ENCODE measurements around the gene TGM1.
"Not testable (repeated sequence)": the region's sequence is repeated elsewhere in the genome, so short reads cannot be mapped to it uniquely, and the experiment has no call there.

The TGM1 gene

GRCh38 chr14:24232645-24233537, 30.1 kb downstream of the TGM1 start, which contains the start of gene GMPR2:
GMPR2 (plus strand) TSS chr14:24232929; CDS start chr14:24233254, 325 bp downstream.
- ChIA-PET POLR2A (interaction anchor here (0.6 to 2.3 kb wide), 4 partner anchors 9 to 86 kb away, joined by 3 to 13 read pairs (median 4); partner anchors contain the start of genes CHMP4A, PSME2, RNF31 and TINF2), CTCF (interaction anchor here (0.6 kb wide), 1 partner anchor 14 kb away, joined by 3 read pairs; no protein-coding TSS in a partner anchor)
- no peak for DNase-seq (ENCODE audit: extremely low spot score)
- TF ChIP-seq ELF4 (IDR thresholded peaks at IDR 0.05), result peak; percentile 15; the same call in 1 of the 2 replicates
- peak; percentile 79 for TF ChIP-seq L3MBTL2 (conservative IDR thresholded peaks at IDR 0.05)
- TF ChIP-seq TARDBP (IDR thresholded peaks at IDR 0.05), result no peak

- CTCF ChIA-PET, result no interaction called here
- peak; percentile 89 for DNase-seq (ENCODE audit: extremely low spot score)
- TF ChIP-seq ZNF384 (IDR thresholded peaks at IDR 0.05), result no peak
- TF ChIP-seq SUZ12 (IDR thresholded peaks at IDR 0.05), result peak; percentile 75
- TF ChIP-seq ARNT (IDR thresholded peaks at IDR 0.05), result no peak
- no peak for TF ChIP-seq TARDBP (IDR thresholded peaks at IDR 0.05)
- TF ChIP-seq LEF1 (IDR thresholded peaks at IDR 0.05; ENCODE audit: borderline replicate concordance), result no peak
- TF ChIP-seq SP1 (IDR thresholded peaks at IDR 0.05), result no peak
- no peak for TF ChIP-seq PKNOX1 (IDR thresholded peaks at IDR 0.05)
- TF ChIP-seq FOXM1 (IDR thresholded peaks at IDR 0.05; ENCODE audit: borderline replicate concordance), result no peak
- TF ChIP-seq ELF4 (IDR thresholded peaks at IDR 0.05), result peak; percentile 69; the same call in 1 of the 2 replicates
- TF ChIP-seq FOXK2 (IDR thresholded peaks at IDR 0.05), result no peak
- POLR2A ChIA-PET, result interaction anchor here (0.6 to 2.3 kb wide), 4 partner anchors 10 to 85 kb away, joined by 3 to 13 read pairs (median 4); partner anchors contain the start of genes CHMP4A, PSME2, RNF31 and TINF2
Measured at GRCh38 chr14:24232121-24232644, 30.8 kb downstream of the TGM1 start, which contains the start of gene NEDD8. NEDD8 (minus strand) TSS chr14:24232367; CDS start chr14:24232267, 100 bp downstream.

- ChIA-PET POLR2A (interaction anchor here (1.0 to 1.4 kb wide), 2 partner anchors 11 to 18 kb away, joined by 4 to 8 read pairs; partner anchors contain the start of genes CHMP4A and TINF2), CTCF (no interaction called here)
Measured at GRCh38 chr14:24231263-24232120, 31.5 kb downstream of the TGM1 start.

GRCh38 chr14:24228902-24229301, 34.1 kb downstream of the TGM1 start:
- ChIA-PET POLR2A (interaction anchor here (1.6 to 2.3 kb wide), 2 partner anchors 13 to 16 kb away, joined by 6 to 9 read pairs; partner anchors contain the start of genes CHMP4A and TINF2), CTCF (no interaction called here)
- TF ChIP-seq CTBP1 (IDR thresholded peaks at IDR 0.05; ENCODE audit: borderline replicate concordance) (no peak), NFRKB (IDR thresholded peaks at IDR 0.05) (no peak)
- no peak for DNase-seq (ENCODE audit: extremely low spot score)

More at GRCh38 chr14:24231263-24232120, 31.5 kb downstream of the TGM1 start:
- no peak for TF ChIP-seq BHLHE40 (IDR thresholded peaks at IDR 0.05; ENCODE audit: borderline replicate concordance)
- no peak for TF ChIP-seq LEF1 (IDR thresholded peaks at IDR 0.05; ENCODE audit: borderline replicate concordance)
- TF ChIP-seq ELF4 (IDR thresholded peaks at IDR 0.05), result no peak
- TF ChIP-seq ZNF384 (IDR thresholded peaks at IDR 0.05), result no peak
- TF ChIP-seq L3MBTL2 (conservative IDR thresholded peaks at IDR 0.05), result no peak
- TF ChIP-seq SUZ12 (IDR thresholded peaks at IDR 0.05), result no peak
- TF ChIP-seq HDGF (IDR thresholded peaks at IDR 0.05; ENCODE audit: borderline replicate concordance), result no peak
- no peak for TF ChIP-seq PKNOX1 (IDR thresholded peaks at IDR 0.05)
- no peak for DNase-seq (ENCODE audit: extremely low spot score)

GRCh38 chr14:24226473-24226872, 36.5 kb downstream of the TGM1 start:
- TF ChIP-seq L3MBTL2 (conservative IDR thresholded peaks at IDR 0.05), result no peak
- TF ChIP-seq FOXK2 (IDR thresholded peaks at IDR 0.05), result no peak
- TF ChIP-seq LEF1 (IDR thresholded peaks at IDR 0.05; ENCODE audit: borderline replicate concordance), result no peak
- no peak for TF ChIP-seq TARDBP (IDR thresholded peaks at IDR 0.05)
- TF ChIP-seq BHLHE40 (IDR thresholded peaks at IDR 0.05; ENCODE audit: borderline replicate concordance), result no peak
- no peak for TF ChIP-seq FOXM1 (IDR thresholded peaks at IDR 0.05; ENCODE audit: borderline replicate concordance)
- TF ChIP-seq FOXA1 (IDR thresholded peaks at IDR 0.05), result no peak
- TF ChIP-seq SP1 (IDR thresholded peaks at IDR 0.05), result no peak
- no peak for TF ChIP-seq CTBP1 (IDR thresholded peaks at IDR 0.05; ENCODE audit: borderline replicate concordance)
- no peak for TF ChIP-seq ZNF384 (IDR thresholded peaks at IDR 0.05)
- TF ChIP-seq ELF4 (IDR thresholded peaks at IDR 0.05), result no peak
- TF ChIP-seq SUZ12 (IDR thresholded peaks at IDR 0.05), result no peak
- no peak for TF ChIP-seq HDGF (IDR thresholded peaks at IDR 0.05; ENCODE audit: borderline replicate concordance)
- CTCF ChIA-PET, result no interaction called here
- POLR2A ChIA-PET, result interaction anchor here (2.3 kb wide), 1 partner anchor 15 kb away, joined by 9 read pairs; the partner anchor contains the start of gene TINF2
- no peak for DNase-seq (ENCODE audit: extremely low spot score)

GRCh38 chr14:24224618-24225071, 38.3 kb downstream of the TGM1 start:
- TF ChIP-seq FOXA1 (IDR thresholded peaks at IDR 0.05), result no peak
- no peak for TF ChIP-seq NFRKB (IDR thresholded peaks at IDR 0.05)
- no peak for TF ChIP-seq FOXM1 (IDR thresholded peaks at IDR 0.05; ENCODE audit: borderline replicate concordance)
- no peak for TF ChIP-seq BHLHE40 (IDR thresholded peaks at IDR 0.05; ENCODE audit: borderline replicate concordance)
- TF ChIP-seq ELF4 (IDR thresholded peaks at IDR 0.05), result no peak
- no peak for TF ChIP-seq SUZ12 (IDR thresholded peaks at IDR 0.05)
- no peak for TF ChIP-seq L3MBTL2 (conservative IDR thresholded peaks at IDR 0.05)
- no peak for TF ChIP-seq SP1 (IDR thresholded peaks at IDR 0.05)
- no peak for TF ChIP-seq ZNF384 (IDR thresholded peaks at IDR 0.05)
- no peak for TF ChIP-seq ARNT (IDR thresholded peaks at IDR 0.05)
- no peak for TF ChIP-seq TARDBP (IDR thresholded peaks at IDR 0.05)
- no peak for TF ChIP-seq HDGF (IDR thresholded peaks at IDR 0.05; ENCODE audit: borderline replicate concordance)
- no peak for TF ChIP-seq LEF1 (IDR thresholded peaks at IDR 0.05; ENCODE audit: borderline replicate concordance)
- TF ChIP-seq FOXK2 (IDR thresholded peaks at IDR 0.05), result no peak
- no peak for TF ChIP-seq PKNOX1 (IDR thresholded peaks at IDR 0.05)
- TF ChIP-seq CTBP1 (IDR thresholded peaks at IDR 0.05; ENCODE audit: borderline replicate concordance), result no peak
- CTCF ChIA-PET, result interaction anchor here (1.6 kb wide), 1 partner anchor 9 kb away, joined by 5 read pairs; the partner anchor contains the start of gene MDP1
- POLR2A ChIA-PET, result no interaction called here
- no peak for DNase-seq (ENCODE audit: extremely low spot score)

GRCh38 chr14:24222987-24223386, 40.0 kb downstream of the TGM1 start:
- CTCF ChIA-PET; DNase-seq (ENCODE audit: extremely low spot score): not testable (repeated sequence)
- POLR2A ChIA-PET, result interaction anchor here (1.3 kb wide), 1 partner anchor 14 kb away, joined by 3 read pairs; no protein-coding TSS in a partner anchor

Measured in HEK293T (cell line).